ENCODE measurements around the gene RPH3AL.

The RPH3AL gene

GRCh38 chr17:193841-194806 lies 158.5 kb downstream of the RPH3AL start:
- DNase-seq = no peak

GRCh38 chr17:193426-193810 lies 159.2 kb downstream of the RPH3AL start:
- DNase-seq = no peak

DNA sequence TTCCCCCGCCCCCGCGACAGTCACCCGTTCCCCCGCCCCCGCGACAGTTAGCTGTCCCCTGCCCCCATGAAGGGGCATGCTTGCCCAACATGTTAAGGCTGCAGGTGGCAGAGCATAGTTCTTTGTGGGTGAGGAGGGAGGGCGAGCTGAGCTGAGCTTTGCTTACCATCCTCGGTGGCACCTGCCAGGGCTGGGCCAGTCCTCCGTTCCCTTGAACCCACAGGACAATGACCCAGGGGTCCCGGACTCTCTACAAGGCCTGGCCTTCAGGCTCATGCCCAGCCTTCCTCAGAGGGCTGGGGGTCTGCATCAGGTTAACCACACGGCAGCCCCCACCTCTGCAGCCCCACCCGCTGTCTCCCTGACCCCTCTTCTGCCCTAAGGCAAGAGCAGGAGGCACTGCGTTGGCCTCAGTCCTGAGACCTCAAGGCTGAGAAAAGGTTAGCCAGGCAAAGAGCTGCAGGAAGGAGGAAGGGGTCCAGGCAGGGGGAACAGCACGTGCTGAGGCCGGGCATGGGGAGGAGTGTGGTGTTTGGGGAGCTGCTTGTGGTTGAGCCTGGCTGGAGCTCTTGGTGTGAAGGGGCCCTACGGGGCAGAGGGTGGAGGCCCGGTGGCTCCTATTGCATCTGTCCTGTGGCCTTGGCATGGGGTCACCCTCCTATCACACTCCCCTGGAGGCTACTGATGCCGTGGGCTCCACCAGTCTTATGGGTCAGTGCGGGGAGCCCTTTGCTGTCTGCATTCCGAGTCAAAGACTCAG lies 159.8 kb downstream of the RPH3AL start:
- DNase-seq = no peak

DNA sequence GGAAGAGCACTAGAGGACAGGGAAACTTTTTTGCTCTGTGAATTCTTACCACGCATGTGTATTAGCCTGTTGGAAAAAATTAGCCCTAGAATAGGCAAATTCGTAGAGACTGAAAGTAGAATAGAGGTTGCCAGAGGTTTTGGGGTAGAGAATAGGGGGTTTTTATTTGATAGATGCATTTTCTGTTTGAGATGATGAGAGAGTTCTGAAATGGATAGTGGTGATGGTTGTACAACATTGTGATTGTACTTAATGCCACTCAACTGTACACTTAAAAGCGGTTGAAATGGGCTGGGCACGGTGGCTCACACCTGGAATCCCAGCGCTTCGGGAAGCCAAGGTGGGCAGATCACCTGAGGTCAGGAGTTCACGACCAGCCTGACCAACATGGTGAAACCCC lies 163.2 kb downstream of the RPH3AL start:
- DNase-seq = no peak

DNA sequence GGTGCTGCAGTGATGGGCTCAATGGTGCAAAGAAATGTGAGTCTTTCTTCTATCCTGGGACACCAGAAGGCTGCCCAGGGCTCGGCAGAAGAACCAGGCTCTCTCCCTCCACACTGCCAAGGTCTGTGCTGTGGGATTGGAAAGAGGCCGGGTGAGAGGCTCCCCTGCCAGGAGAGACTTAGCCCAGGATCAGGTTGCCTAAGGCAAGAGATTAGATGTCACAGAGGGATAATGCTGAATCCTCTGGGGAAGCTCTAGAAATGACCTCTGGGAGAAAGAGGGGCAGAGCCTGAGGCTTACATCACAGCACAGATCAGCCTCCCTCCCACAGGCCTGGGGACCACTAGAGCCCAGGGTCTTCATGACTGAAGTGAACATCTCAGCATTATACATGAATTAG lies 165.5 kb downstream of the RPH3AL start:
- no peak for DNase-seq

- DNase-seq = no peak
These were observed 167.0 kb downstream of the RPH3AL start for GRCh38 chr17:185445-186138.

DNA sequence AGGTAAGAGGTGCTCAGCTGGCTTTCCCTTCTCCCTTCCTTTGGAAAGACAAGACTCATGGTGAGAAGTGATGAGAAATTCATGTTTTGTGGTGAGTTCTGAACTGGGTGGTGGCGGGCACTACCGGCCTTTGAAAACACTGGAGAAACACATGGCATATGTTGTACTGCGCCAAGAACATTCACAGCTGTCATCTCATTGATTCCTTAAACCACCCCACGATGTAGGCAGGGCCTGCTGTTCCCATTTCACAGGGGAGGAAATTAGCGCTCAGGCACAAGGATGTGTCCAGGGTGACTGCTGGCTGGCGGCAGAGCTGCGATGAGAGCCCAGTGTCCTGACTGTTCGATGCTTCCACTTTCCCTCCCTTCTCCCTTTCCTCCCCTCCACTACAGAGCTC lies 169.6 kb downstream of the RPH3AL start:
- DNase-seq = no peak

GRCh38 chr17:182050-182751 lies 170.4 kb downstream of the RPH3AL start:
- no peak for DNase-seq

DNA sequence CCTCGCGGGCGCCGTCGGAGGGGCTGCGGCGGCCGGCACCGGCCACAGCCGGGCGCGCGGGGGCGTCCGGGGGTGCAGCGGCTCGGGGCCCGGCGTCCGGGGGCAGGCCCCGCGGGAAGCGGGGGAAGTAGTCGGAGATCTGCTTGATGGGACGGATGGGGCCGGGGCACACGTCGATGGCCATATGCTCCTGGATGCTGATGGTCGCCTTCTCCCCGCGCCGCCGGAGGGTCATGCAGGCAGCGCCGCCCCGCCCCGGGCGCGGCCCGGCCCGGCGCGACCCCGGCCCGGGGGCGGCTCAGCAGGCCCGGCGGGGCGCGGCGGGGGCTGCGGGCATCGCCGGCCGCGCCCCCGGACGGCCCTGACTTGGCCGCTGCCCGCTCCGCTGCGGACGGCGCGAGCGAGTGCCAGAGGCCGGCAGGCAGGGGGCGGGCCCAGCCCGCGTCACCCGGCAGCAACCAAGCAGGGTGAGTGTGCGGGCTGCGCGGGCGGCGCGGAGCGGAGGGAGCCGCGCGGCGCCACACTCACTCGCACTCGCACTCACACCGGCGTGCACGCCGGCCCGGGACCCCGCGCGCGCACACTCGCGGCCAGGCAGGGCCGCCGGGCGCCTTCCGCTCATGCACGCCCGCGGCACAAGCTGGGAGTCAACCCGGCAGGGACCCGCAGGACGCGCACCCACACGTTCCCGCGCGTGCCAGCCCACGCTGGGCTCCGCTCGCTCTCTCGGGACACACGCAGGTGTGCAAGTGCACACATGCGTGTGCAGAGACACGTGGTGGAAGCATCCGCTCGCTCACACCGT lies 171.2 kb downstream of the RPH3AL start, which contains the start of gene DOC2B:
Gene DOC2B (minus strand): TSS at position 406 of the 805 bp plus-strand sequence. CDS start 171 bp downstream, at position 235.
- no peak for DNase-seq

DNA sequence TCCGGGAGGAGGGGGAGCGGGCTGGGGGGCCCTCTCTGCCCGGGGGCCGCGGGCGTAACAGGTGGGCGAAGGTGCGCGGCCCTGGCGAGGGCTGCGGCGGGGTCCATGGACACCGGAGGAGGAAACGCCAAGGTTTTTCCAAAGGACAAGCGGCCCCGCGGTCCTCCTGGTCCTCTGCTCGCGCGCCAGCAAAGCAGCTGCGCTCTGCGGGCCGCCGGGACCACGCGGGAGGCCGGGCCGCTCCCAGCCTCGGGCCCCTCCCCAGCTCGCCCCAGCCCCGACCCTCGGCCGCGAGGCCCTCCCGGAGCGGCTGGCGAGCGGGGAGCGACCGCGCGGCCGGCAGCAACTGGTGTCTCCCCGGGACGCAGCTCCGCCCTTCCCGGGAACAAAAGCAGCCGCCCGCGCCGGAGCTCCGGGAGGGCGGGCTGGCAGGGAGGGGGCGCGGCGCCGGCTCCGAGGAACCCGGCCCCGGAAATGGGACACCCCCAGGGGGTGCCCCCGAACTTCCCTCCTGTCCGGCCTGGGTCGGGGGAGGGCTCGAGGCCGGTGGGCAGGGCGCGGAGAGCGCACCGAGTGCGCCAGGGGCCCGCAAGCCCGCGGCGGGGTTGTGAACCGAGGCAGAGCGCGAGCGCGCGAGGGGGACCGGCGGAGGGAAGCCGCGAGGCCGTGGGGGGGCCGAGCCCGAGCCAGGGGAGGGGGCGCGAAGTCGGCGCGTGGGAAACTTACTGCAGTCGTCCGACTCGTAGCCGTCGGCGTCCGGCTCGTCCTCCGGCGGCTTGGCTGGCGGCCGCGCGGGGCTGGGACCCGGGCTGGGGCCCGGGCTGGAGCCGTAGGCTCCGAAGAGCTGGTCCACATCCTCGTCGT lies 172.0 kb downstream of the RPH3AL start:
- DNase-seq = no peak

DNA sequence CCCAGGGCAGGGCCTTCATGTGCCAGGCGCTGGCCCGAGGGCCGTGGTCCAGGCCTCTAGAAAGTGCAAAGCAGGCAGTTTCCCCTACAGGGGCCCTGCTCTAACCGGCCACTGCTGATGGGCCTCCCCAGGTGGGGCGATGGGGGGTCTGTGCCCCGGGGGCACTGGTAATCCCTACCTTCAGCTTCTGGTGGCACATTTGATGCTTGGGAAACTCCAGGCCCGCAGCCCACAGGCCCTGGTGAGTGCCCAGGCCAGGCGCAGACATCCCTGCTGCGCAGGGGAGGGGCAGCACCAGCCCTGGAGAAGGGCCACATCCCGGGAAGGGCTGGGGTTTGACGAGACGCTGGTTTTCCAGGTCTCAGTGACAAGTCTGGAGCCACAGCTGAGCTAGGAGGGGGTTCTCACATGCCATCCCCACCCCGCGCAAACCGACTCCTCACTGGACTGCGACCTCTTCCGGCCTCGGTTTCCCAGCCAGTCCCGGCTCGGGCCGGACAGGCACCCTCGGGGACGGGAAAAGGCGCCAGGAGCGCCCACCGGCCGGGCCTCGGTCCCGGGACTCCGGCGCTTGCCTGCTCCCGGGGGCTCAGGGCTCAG lies 172.7 kb downstream of the RPH3AL start:
- no peak for DNase-seq

DNA sequence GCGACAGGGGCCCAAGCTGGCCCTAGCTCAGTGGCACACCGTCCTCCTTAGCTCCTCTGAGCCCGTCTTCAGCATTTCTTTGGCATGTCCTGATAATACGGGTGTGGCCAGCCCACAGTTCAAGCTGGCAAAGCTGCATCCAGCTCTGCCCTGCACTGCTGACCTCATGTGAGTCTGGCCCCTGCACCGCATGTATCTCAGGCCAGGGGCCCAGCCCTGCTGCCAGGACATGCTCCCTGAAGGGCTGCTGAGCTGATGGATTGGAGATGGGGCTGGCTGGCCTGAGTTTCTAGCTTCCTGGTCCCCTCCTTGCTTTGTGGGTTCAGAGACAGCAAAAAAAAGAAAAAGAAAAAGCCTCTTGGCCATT lies 173.6 kb downstream of the RPH3AL start:
- DNase-seq = no peak

- DNase-seq = no peak
These were observed 174.1 kb downstream of the RPH3AL start for GRCh38 chr17:178292-179065.

DNA sequence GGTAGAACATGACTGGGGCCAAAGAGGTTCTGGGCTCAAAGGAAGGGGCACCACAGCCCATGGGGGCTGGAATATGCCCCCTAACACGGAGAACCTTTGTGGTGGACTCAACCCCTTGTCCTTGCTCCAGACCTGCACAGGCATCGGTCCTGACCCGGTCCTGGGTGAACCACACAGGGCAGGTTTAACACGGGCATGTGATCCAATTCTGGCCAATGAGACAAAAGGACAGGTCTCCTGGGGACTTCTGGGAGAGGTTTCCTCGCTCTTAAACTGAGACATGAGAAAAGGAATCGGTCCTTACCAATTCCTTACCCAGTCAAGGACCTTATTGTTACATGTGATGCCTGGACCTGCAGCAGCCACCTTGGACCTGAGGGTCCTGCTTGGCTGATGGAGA lies 174.8 kb downstream of the RPH3AL start:
- DNase-seq = no peak

DNA sequence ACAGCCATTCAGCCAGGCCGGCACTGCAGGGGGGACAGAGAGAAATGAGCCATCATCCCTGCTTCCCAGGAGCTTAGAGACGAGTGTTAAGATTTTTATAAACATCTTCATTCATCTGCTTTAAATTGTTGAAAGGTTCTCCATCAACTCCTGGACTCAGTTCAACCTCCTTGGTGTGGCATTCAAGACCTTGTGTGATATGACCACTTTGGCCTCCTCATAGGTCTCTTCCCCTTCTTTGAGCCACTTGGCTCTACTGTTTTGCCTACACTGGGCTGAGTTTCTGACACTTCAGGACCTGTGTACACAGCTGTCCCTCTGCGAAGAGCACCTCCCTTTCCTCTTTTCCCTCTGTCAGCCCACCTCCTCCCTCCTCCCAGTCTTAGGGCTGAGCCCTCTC lies 175.5 kb downstream of the RPH3AL start:
- DNase-seq = no peak

DNA sequence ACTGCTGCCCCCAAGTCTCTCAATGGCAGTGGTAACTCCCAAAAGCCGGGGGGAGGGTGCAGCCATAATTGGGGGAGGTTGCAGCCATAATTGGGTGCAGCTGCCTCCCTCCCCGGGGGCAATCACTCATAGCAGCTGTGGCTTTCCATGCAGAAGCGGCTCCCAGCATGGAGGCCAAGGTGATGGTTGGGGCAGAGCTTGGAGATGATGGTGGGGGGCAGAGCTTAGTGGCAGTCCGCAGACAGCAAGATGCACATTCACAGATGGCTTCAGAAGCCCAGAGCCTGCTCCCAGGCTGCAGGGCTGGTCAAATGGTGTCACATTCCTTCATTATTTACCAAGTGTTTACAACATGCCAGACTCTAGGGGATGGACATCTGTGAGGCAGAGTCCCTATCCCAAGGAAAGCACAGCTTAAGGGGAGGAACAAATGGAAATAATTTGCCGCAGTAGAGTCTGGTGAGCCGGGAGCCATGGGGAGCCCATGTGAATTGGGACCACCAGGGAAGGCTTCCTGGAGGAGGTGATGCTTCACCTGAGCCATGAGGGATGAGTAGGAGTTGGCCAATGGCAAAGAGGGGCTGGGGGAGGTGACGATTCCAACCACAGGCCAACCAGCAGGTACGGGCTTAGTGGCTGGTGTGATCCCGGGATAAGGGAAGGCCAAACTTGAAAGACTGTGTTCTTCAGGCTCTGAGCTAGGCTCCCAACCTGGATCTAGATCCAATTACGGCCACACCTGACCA lies 179.3 kb downstream of the RPH3AL start:
- DNase-seq = no peak

GRCh38 chr17:172401-172800 lies 180.2 kb downstream of the RPH3AL start:
- DNase-seq = no peak

DNA sequence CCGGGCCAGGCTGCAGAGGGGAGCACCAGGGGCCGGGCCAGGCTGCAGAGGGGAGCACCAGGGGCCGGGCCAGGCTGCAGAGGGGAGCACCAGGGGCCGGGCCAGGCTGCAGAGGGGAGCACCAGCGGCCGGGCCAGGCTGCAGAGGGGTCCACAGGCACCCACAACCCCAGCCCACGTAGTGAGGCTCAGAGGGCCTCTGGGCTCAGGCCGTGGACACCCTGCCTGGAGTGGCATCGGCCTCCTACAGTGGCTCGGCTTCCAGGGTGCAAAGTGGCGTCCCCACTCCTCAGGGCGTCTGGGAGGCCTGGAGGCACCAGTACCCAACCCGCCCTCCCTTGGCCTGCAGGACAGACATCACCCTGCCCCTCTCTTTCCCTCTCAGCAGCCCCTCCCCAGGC lies 180.7 kb downstream of the RPH3AL start:
- no peak for DNase-seq

GRCh38 chr17:170130-170670 lies 182.4 kb downstream of the RPH3AL start:
- no peak for DNase-seq
